ENCODE measurements around the gene FOCAD.

FOCAD gene

DNA sequence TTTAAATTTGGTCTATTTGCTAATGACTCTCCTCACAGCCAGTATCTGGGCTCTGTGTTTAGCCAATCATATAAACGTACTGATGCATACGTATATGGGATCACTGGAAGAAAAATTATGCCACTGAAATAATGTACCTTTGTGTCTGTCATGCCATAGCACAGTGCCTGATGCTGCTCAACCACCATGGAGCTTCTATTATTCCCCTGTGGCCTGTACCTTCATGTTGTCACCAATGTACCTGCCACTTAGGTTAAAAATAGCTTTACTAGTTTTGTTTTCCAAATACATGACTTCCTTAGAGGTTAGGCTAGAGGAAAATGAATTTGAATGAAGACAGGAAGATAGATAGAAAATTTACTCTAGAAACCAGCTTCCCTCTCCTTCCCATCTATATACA, 312.8 kb downstream of the FOCAD start:
- in situ Hi-C loops (cut with MboI; ENCODE audit: low sequenced_read_pairs): no loop called here

DNA sequence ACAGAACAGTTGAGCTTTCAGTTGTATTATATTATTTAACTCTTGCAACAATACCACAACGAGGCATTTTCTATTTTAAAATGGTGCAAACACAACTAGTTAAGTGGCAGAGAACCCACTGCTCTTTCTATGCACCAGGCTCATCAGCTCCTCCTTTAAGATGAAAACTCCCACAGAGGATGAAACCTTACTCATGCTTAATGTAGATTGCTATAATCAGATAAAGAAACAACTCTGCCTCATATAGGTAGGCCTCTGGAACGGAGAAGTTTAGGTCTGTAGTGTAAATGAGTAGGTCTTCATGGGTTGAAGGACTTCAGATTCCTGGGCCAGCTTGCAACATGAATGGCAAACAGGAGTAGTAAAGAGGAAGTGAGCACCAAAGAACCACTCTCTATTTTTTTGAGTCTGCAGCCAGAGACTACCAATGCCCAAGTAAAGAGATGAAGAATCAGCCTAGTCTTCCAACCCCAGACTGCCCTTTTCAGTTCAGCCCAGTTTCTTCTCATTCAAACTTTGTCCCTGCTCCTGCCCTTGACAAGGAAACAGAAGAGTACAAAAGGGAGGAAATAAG, 313.5 kb downstream of the FOCAD start:
- in situ Hi-C loops (cut with MboI; ENCODE audit: low sequenced_read_pairs): no loop called here

DNA sequence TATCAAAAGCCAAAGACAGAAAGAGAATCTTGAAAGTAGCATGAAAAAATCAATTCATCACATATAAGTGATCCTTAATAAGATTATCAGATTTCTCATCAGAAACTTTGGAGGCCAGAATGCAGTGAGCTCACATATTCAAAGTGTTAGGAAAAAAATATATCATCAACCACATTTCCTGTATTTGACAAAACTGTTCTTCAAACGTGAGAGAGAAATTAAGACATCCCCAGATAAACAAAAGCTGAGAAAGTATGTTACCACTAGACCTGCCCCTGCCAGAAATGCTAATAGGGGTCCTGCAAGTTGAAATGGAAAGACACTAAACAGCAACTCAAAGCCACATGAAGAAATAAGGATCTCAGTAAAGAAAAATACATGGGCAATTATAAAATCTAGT, 317.5 kb downstream of the FOCAD start:
- in situ Hi-C loops (cut with MboI; ENCODE audit: low sequenced_read_pairs): no loop called here

DNA sequence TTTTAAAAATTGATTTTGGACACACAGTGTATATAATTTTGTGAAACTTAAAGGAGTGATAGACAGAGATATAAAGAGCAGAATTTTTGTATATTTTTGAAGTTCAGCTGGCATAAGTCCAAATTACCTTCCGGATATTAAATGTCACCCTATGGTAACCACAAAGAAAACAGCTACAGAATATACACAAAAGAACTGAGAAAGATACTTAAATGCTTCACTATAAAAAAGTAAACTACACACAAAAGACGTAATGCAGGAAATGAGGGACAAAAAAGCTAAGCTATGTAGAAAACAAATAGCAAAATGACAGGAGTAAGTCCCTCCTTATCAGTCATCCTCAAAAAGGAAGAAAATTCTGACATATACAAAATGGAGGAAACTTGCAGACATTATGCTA, 318.0 kb downstream of the FOCAD start:
- in situ Hi-C loops (cut with MboI; ENCODE audit: low sequenced_read_pairs): no loop called here

DNA sequence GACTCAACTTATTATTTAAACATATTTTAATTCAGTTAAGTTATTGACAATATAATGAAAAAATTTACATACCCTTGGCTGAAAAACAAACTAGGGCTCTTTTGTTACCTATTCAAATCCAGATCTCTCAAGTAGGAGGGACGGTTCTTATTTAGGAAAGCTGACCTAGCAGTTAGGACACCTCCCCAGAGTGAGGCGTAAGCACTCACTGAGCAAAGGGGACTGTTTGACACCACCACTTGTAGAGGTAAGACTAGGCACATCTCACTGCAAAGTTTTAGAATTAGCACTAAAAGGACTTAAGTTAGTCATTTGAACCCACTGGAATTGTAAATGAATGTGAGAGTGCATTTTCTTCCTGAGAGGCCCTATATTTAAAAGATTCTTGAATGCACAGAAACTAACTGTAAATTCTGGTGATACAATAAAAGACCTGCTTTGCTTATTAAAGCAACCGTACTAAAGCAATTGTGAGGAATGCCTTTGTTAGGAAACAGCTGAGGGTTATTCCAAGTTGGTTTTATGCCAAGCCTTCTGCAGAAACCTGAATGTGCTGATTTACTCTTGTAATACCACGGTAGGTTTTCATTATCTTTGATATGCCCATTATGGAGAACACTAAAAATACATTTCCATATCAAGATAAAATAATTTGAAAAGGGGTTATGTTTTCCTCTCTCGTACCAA, 331.2 kb downstream of the FOCAD start:
- in situ Hi-C loops (cut with MboI; ENCODE audit: low sequenced_read_pairs): no loop called here

DNA sequence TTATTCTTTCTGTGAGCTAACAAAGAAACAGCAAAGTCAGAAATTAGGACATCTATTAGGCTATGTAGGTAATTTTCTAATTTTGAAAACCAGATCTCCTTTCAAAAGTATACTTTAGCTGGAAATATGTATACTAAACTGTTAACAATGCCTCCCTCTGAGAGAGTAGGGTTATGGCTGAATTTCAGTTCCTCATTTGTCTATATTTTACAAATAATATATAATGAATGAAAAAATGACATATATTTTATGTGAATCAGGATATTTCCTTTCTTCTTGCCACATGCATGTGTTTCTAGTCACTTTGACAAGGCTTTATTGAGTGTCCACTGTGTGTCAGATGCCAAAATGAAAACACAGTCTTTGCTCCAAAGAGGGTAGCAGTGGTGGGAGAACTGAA, 331.9 kb downstream of the FOCAD start:
- in situ Hi-C loops (cut with MboI; ENCODE audit: low sequenced_read_pairs): no loop called here

DNA sequence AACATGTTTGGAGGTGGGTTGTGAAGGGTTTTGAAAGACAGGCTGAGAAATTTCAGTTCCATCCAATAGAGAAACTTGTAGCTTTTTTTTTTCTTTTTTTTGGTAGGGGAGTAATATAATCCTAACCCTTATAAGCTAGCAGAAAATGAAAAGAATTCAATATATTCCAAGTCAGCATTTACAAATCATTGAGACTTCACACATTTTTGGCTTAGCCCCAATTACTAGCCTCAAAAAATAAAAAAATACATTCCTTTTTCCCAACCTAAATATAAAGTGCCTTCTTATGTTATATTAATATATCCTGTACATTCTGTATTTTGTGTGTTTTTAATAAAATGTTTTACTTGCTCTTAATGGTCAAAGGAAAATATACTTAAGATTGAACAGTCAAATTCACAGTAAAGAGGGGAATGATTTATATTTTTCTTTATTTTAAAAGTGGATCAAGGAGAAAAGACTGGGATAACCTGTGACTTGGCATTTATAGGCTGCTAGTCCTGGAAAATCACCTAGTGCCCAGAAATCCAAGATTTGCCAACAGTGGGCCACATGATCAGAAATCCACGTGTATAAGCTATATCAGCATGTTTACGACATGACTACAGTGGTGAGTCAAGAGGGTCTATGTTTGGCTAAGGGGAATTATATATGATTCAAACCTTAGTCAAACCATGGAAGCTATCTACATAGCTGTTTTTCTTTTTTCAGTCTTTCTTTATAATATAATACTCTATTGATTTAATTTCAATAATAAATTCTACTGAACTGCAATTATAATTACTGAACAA, 332.8 kb downstream of the FOCAD start:
- in situ Hi-C loops (cut with MboI; ENCODE audit: low sequenced_read_pairs): no loop called here

DNA sequence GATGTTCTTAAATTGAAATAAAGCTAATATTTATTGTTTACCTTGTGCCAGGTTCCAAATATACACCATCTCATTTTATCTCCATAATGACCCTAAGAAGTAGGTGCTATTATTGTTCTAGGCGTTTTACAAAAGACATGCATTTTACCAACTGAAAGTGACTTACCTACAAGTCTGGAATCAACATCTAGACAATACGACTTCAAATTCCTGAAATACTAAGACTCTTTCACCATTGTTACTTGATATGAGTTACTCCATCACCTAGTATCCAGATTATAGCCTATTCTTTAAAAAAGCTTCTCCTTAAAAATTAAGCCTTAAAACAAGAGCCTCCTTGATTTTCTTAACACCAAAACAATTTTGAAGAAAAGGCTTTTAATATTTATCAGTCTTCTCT, 334.1 kb downstream of the FOCAD start:
- in situ Hi-C loops (cut with MboI; ENCODE audit: low sequenced_read_pairs): no loop called here

DNA sequence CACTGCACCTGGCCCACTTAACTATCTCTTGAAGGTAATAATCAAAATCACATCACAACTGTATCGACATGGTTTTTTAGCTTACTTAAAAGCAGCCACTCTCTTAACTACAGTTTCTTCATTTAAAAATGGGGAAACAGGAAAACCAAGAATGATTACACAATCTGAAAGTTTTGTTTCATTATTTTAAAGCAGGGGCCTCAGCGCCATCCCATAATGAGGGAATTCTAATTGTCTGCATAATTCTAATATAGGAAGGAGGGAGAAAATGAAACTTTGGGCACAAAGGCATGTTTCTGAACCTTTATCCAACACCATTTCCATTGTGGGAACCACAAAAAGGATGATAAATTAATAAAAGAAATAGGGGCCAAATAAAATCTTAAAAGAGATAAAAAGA, 339.8 kb downstream of the FOCAD start:
- in situ Hi-C loops (cut with MboI; ENCODE audit: low sequenced_read_pairs): no loop called here

DNA sequence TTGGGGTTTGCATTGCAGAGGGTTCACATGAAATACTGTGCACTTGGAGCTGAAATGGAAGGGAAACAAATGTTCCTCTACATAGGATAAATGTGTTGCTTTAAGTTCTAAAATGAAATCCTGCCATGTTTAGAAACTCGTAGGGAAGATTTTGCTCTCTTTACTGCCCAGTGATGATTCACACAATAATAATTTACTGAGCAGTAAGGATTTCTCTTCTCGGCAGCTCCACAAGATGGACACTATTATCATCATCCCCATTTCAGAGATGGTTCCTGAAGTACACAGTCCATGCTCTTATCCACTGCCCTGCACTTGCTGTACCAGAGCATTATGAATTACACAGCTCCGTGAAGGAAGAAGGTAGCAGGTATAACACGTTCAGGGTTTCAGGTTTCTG, 343.2 kb downstream of the FOCAD start:
- in situ Hi-C loops (cut with MboI; ENCODE audit: low sequenced_read_pairs): no loop called here

DNA sequence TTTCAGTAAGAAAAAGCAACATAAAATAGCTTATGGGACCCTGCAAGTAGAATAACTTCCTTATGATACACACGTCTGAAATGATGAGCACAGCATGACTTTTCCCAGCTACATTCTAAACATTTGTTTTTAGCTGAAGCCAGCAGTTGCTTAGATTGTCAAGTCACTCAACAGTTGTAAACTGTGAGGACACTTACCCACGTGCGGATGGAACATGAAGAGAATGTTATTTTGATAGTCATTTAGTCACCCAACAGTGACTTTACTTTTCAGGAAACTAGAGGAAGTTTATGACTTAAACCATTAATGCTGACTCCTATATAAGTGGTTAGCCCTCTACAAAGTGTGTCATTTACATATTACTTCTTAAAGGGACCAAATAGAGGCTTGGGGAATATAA, 344.4 kb downstream of the FOCAD start:
- in situ Hi-C loops (cut with MboI; ENCODE audit: low sequenced_read_pairs): no loop called here

DNA sequence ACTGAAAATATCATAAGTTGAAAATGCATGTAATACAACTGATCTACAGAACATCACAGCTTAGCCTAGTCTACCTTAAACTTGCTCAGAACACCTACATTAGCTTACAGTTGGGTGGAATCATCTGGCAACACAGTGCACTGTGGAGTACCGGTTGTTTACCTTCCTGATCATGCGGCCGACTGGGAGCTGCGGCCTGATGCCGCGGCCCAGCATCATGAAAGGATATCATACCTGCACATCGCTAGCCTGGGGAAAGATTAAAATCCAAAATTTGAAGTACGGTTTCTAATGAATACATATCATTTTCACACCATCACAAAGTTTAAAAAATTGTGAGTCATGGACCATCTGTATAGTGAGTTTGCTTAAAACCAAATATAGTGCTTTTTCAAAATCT, 345.6 kb downstream of the FOCAD start:
- in situ Hi-C loops (cut with MboI; ENCODE audit: low sequenced_read_pairs): no loop called here

DNA sequence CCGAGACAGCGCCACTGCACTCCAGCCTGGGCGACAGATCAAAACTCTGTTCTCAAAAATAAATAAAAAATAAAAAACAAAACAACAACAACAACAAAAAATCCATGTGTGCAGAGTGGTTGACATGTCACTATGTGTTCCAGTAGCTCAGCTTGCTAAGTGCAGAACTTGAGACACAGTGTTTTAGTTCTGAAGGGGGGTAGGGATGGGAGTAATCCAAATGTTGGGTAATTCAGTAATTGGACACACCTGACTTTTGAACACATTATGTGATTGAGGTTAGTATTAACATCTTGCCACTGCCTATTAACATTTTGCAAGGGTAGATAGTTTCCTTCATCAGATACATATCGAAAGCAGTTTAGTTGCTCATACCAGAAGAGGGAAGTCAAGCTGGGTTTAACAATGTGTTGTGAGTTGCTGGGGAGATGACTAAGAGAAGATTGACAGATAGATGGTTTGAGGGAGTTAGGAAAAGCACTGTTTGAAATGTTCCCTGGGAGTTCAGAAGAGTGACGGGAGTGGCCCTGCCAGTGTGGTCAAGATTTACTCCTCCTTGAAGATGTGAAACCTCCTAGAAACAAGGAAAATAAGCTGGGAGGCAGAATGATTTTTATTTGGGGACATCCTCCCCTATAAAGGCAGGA, 346.5 kb downstream of the FOCAD start:
- in situ Hi-C loops (cut with MboI; ENCODE audit: low sequenced_read_pairs): no loop called here

DNA sequence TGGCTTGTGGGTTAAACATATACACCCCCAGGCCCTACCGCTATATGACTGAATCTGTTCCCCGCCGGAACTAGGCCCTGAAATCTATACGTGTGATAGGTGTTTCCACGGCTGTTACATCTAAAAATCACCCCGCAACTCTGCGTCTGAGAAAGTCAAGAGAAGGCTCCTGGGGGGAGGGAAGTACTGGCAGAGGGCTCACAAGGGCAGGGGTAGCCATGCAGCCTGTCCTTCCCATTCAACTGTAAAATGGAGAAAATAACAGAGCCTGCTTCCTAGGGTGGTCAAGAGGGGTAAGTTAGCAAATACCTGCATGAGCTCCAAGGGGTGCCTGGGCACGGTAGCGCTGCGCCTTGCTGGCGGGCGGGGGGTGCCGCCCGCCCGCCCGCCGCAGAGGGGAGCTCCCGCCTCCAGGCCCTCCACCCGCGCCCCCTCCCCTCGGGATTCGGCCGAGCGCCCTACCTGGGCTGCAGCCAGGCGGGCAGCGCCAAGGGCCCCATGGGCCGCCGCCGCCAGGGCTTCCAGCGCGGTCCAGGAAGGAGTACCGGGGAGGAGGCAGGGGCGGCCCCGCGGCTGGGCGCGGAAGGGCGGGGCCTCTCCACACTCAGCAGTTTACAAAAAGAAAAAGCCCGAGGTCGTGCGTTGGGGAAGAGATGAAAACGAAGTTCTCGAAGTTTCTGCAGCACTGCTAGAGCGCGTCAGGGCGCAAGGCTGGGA, 347.2 kb downstream of the FOCAD start, which contains the start of gene HACD4:
TSS of gene HACD4 (minus strand) at position 550 of the 717 bp plus-strand sequence. CDS start at position 500, 50 bp downstream.
- in situ Hi-C loops (cut with MboI; ENCODE audit: low sequenced_read_pairs): no loop called here

DNA sequence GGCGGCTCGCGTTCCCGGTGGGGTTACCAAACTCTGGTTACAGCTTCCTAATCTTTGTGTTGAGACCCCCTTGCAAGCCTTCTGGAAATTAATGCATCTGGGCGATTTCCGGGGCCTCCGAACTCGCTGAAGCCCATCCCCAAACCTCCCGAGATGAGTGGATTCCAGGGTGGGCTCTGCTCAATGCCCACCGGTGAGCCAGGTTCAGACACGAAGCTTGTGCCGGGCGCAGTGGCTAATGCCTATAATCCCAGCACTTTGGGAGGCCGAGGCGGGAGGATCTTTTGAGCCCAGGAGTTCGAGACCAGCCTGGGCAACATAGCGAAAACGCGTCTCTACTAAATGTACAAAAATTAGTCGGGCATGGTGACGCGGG, 347.7 kb downstream of the FOCAD start:
- in situ Hi-C loops (cut with MboI; ENCODE audit: low sequenced_read_pairs): no loop called here

DNA sequence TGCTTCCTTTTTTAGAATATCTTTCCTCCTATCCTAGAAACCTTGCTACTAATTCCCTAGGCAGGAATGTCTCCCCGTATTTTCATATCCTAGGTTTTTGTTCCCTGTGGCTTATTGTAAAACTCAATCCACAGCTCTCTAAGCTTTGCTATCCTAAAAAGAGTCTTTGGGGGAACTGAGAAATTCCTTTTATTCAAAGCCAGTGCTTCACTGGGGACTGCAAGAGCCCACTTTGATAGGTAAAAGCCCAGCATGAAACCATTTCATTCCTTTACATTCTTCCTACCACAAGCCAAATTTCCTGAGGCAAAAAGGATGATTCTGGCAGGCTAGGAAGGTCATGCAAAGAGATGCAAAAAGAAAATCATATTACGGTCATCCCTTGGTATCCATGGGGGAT, 353.2 kb downstream of the FOCAD start:
- in situ Hi-C loops (cut with MboI; ENCODE audit: low sequenced_read_pairs): no loop called here

DNA sequence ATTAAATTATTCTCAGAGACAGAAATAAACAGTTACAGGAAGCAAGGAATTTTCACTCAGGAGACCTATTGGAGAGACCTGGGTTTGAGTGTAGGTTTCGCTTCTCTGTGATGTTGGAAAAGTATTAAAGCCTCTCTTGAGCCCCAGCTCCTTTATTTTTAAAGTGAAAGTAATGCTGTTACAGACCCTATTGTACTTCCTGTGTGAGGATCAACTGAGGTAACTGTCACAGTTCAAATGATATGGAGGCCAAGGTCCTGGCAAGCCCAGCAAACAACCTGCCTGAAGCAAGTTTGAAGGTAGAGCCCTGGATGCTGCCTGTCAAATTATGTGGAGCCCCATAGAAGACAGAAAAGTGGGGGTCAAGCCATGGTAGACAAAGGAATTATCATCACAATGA, 355.2 kb downstream of the FOCAD start:
- in situ Hi-C loops (cut with MboI; ENCODE audit: low sequenced_read_pairs): no loop called here

DNA sequence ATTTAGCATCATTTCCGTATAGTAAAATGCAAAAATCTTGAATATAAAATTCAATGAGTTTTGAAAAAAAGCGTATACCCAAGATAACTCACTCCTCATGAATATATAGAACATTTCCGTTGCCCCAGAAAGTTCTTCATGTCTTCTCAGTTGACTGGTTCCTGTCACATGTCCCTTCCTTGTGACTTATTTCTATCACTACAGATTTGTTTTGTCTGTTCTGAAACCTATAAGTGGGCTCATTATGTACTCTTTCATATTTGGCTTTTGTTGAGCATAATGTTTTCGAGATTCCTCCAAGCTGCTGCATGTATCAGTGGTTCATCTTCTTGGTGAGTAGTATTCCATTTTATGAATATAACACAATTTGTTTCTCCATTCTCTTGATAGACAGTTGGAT, 358.4 kb downstream of the FOCAD start:
- in situ Hi-C loops (cut with MboI; ENCODE audit: low sequenced_read_pairs): no loop called here

DNA sequence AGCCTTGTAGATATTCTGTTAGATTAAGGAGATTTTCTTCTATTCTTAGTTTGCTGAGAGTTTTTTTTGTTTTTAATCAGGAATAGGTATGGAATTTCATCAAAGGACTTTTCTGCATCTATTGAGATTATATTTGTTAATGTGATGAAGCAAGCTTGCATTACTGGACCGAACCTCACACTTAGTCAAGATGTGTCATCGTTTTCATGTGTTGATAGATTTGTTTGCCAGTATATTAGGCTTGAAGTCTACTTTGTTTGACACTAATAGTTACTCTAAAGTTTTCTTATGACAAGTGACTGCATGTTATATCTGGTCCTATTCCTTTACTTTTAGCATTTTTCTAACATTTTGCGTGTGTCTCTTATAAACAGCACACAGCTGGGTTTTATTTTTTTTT, 359.8 kb downstream of the FOCAD start:
- in situ Hi-C loops (cut with MboI; ENCODE audit: low sequenced_read_pairs): no loop called here
